ENCODE measurements around the gene THSD4.

- no peak for TF ChIP-seq EZH2phosphoT487 (IDR thresholded peaks at IDR 0.05; ENCODE audit: borderline replicate concordance, low read depth, low read length)
- TF ChIP-seq CTCF (conservative IDR thresholded peaks at IDR 0.05; ENCODE audit: low read length) = no peak
These were observed 427.6 kb downstream of the THSD4 start for GRCh38 chr15:71542836-71543235.
